Measurements from ENCODE around the gene VGLL3. TPM values are rescaled to one million over a fixed set of nuclear protein-coding genes. Genes with fewer than 3 reads are reported as not detected.

Gene VGLL3
- total RNA-seq, 4 donors from 2014 or later: 23.7 to 45.6 (median 30.5) TPM

DNA sequence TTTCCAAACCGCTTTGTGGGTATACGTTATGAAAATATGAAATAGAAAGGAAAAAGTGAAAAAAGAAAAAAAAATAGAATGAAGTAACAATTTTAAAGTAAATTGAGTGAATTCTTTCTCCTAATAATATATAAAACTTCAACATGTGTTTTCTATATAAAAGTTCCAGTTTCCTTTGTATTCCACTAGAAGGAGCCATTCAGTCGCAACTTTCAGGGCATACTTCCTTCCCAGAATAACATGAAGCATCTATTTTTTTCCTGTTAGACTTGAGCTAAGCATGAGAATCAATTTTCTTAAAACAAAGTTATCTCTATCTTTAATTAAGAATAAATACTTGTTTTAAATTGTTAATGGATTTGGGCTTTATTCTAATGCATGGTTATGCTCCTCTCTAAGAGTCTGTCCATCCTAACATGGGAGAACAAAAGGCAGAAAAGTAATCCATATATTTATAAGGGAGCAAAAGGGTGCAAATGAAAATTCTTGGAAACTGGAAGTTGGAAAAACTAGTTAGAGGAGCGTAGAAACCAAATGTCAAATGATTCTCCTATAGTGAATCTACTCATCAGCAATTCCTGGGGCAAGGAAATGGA is 16.0 kb upstream of the VGLL3 start:
- intact Hi-C loops (cut with DNase I): no loop called here
- DNase-seq (ENCODE audit: extremely low spot score): no peak
- no peak overlapping the region for H3K27ac ChIP-seq (replicated peaks in 1 of 4)
- H3K4me1 ChIP-seq: no peaks in the 10 kb centered on the region
- no peaks in the 10 kb centered on the region for H3K9me3 ChIP-seq
- H3K4me3 ChIP-seq: no peak overlapping the region
- 63% methylated on average over 4 of the region's 4 CpGs for WGBS
- H3K27me3 ChIP-seq: no peaks in the 10 kb centered on the region
- H3K36me3 ChIP-seq: no peaks in the 10 kb centered on the region
- TF ChIP-seq, protein P1, sequence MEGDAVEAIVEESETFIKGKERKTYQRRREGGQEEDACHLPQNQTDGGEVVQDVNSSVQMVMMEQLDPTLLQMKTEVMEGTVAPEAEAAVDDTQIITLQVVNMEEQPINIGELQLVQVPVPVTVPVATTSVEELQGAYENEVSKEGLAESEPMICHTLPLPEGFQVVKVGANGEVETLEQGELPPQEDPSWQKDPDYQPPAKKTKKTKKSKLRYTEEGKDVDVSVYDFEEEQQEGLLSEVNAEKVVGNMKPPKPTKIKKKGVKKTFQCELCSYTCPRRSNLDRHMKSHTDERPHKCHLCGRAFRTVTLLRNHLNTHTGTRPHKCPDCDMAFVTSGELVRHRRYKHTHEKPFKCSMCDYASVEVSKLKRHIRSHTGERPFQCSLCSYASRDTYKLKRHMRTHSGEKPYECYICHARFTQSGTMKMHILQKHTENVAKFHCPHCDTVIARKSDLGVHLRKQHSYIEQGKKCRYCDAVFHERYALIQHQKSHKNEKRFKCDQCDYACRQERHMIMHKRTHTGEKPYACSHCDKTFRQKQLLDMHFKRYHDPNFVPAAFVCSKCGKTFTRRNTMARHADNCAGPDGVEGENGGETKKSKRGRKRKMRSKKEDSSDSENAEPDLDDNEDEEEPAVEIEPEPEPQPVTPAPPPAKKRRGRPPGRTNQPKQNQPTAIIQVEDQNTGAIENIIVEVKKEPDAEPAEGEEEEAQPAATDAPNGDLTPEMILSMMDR (IDR thresholded peaks at IDR 0.05): peak in 2 of 3 experiments; percentile 19 to 30
- no peak for TF ChIP-seq POLR2AphosphoS5 (IDR thresholded peaks at IDR 0.05)

DNA sequence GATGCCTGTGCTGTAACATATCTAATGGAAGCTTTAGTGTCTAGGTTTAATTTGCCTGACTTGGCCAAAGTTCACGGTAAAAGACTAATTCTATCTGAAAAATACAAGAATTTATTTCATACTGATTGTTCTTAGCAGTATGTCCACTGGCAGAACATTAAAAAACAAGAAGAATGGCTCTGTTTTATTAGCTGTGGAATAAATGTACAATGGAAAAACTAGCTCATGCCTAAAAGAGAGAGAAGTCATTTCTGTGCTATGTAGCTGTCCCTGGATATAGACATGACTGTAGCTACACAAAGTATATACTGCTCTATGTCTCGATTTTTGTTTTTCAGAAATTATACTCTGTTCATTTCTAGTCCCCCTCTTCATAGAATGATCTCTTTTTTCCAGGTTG is 13.9 kb upstream of the VGLL3 start:
- H3K36me3 ChIP-seq: no peaks in the 10 kb centered on the region
- intact Hi-C loops (cut with DNase I): no loop called here
- no peak for TF ChIP-seq POLR2AphosphoS5 (IDR thresholded peaks at IDR 0.05)
- TF ChIP-seq POLR2A (IDR thresholded peaks at IDR 0.05; ENCODE audit: low read depth): no peak
- TF ChIP-seq, protein P1 (IDR thresholded peaks at IDR 0.05): no peak
- no peak for TF ChIP-seq EP300 (IDR thresholded peaks at IDR 0.05)
- H3K9me3 ChIP-seq: no peaks in the 10 kb centered on the region
- no peaks in the 10 kb centered on the region for H3K4me1 ChIP-seq
- H3K27me3 ChIP-seq: no peaks in the 10 kb centered on the region
- DNase-seq (ENCODE audit: extremely low spot score): no peak
- 78% methylated on average over 2 of the region's 2 CpGs for WGBS
- H3K27ac ChIP-seq (replicated peaks in 1 of 4): no peak overlapping the region
- no peak overlapping the region for H3K4me3 ChIP-seq

DNA sequence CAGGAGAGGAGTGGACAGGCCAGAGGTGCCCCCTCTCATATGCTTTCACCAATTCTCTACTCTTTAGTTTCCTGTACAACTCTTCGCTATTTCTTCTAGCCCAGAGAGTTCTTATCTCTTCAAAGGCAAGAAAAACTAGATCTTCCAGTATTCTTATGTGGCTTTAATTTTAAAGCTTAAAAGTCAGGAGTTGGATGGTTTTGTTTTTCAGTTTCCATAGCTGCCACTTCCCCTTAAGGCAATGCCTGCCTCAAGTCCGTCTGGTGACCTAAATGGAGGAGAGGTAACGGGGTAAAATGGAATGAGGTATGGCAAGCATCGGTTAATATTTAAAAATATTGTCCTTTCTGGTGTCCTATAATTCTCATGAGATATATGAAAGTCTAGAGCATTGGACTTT is 11.4 kb upstream of the VGLL3 start:
- intact Hi-C loops (cut with DNase I): no loop called here
- 88% methylated on average over 4 of the region's 4 CpGs for WGBS
- Histone ChIP-seq H3K27me3 (no peaks in the 10 kb centered on the region), H3K27ac (replicated peaks in 1 of 4) (no peak overlapping the region), H3K4me1 (no peaks in the 10 kb centered on the region), H3K36me3 (no peaks in the 10 kb centered on the region), H3K9me3 (no peaks in the 10 kb centered on the region), H3K4me3 (no peak overlapping the region)
- TF ChIP-seq POLR2AphosphoS5 (IDR thresholded peaks at IDR 0.05): no peak
- TF ChIP-seq EP300 (IDR thresholded peaks at IDR 0.05): no peak
- TF ChIP-seq POLR2A (IDR thresholded peaks at IDR 0.05; ENCODE audit: low read depth): no peak
- TF ChIP-seq, protein P1 (IDR thresholded peaks at IDR 0.05): no peak
- DNase-seq (ENCODE audit: extremely low spot score): no peak

DNA sequence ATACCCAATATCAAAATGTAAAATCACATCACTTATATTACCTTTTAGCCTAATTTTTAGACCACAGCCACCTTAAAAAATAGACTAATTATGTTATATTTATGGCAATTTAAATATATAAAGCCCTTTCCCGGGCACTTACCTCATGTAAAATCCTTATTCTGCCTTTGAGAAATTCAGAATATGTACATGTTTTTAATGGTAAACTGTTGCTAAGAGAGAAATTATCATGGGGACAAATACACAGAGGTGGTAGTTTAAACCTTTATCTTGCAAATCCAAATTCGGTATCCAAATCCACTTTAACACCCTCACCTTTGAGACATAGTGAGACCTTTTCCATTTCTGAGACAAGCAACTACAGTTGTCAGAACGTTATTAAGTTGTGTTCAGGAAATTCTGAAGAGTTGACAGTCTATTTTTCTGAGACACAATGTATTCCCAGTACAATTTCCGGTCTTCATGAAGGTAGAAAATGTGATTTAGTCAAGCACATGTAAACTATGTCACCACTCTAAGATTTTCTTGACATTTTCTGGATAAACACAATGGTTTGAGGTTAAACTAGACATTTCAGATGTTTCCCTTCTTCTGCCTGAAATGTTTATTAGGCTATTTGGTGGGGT is 10.6 kb upstream of the VGLL3 start:
- no peak for DNase-seq (ENCODE audit: extremely low spot score)
- no peaks in the 10 kb centered on the region for H3K4me1 ChIP-seq
- TF ChIP-seq POLR2AphosphoS5 (IDR thresholded peaks at IDR 0.05): no peak
- TF ChIP-seq POLR2A (IDR thresholded peaks at IDR 0.05; ENCODE audit: low read depth): no peak
- TF ChIP-seq, protein P1 (IDR thresholded peaks at IDR 0.05): no peak
- no peak for TF ChIP-seq EP300 (IDR thresholded peaks at IDR 0.05)
- H3K9me3 ChIP-seq: no peaks in the 10 kb centered on the region
- no peaks in the 10 kb centered on the region for H3K27me3 ChIP-seq
- no peaks in the 10 kb centered on the region for H3K36me3 ChIP-seq
- H3K27ac ChIP-seq (replicated peaks in 1 of 4): no peak overlapping the region
- WGBS: 60% methylated on average over 4 of the region's 4 CpGs
- no peak overlapping the region for H3K4me3 ChIP-seq
- intact Hi-C loops (cut with DNase I): no loop called here

DNA sequence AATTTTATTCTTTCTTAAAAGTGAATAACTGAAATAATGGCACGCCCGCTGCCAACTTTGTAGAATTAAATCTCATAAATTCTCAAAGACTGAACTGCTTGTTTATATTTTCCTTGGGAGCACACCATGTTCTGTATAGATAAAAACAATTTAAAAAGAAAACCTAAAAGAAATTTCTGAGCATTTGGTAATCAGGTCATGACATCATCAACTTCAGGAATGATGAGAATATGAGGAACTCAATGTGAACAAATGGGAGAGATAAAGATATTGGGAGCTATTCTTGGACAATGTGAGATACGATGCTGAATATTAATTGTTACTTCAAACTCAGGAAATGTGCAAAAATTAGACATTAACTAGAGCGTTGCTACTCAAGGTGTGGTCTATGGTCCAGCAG is 10.0 kb upstream of the VGLL3 start:
- H3K4me3 ChIP-seq: no peak overlapping the region
- H3K27me3 ChIP-seq: no peaks in the 10 kb centered on the region
- WGBS: 86% methylated on average over 4 of the region's 4 CpGs
- no peaks in the 10 kb centered on the region for H3K36me3 ChIP-seq
- H3K4me1 ChIP-seq: no peaks in the 10 kb centered on the region
- DNase-seq (ENCODE audit: extremely low spot score): no peak
- TF ChIP-seq, protein P1 (IDR thresholded peaks at IDR 0.05): no peak
- no peak overlapping the region for H3K27ac ChIP-seq (replicated peaks in 1 of 4)
- intact Hi-C loops (cut with DNase I): no loop called here
- H3K9me3 ChIP-seq: no peaks in the 10 kb centered on the region
